Neuron (in vitro differentiated cells): ENCODE results near the gene YJEFN3.

Experiments used
- H2AFZ ChIP-seq: one replicate; pipeline ENCODE4 v1.6.1; 2013; ENCODE audit warnings: low read depth, mild to moderate bottlenecking, inconsistent platforms, low read length, moderate library complexity
- H3K27me3 ChIP-seq: one replicate; pipeline ENCODE4 v1.6.1; 2013; ENCODE audit warnings: low read length; ENCODE audit not compliant: insufficient read depth
- H3K36me3 ChIP-seq: one replicate; pipeline ENCODE4 v1.6.1; 2013; ENCODE audit warnings: low read length; ENCODE audit not compliant: insufficient read depth
- H3K4me1 ChIP-seq: one replicate; pipeline ENCODE4 v1.6.1; 2013; ENCODE audit warnings: low read length; ENCODE audit not compliant: insufficient read depth
- H3K4me3 ChIP-seq: 2 replicates; pipeline ENCODE4 v1.5.1; 2013; ENCODE audit warnings: mild to moderate bottlenecking, low read length, moderate library complexity
- H3K9me3 ChIP-seq: one replicate; pipeline ENCODE4 v1.6.1; 2013; ENCODE audit warnings: low read length

Gene YJEFN3

DNA sequence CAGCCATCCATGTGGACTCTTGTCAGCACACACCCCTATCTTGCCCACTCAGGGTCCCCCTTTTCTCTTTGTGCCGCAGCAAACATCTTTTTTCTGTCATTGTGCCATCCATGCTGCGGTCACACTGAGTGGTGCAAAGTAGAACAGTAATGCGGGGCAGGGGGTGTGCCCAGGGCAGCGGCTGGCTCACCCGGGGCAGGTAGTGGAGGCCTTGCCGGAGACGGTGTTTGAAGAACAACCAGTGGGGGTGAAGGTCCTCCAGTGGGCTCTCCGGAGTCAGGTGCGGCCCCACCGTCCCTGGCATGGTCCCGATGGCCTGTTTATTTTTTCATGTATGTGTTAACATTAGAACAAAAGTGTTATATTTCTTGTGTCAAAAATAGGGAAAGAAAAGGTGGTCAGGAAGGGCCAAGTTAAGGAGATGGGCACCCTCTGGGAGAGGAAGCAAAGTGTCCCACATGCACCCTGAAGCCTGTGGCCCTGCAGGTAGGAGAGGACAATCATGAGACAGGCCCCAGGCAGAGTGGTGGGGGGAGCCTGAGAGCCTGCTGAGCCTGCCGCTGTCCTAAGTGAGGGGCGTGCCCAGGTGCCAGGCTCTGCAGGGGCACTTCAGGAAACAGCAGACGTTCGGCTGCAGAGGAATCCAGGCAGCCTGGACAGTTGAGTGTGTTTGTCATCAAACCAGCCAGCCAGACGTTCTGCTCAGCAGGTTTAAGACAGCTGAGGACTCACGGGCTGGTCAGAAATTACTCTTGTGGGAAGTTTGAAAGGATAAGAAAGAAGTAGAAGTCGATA is 25.7 kb upstream of the YJEFN3 start:
- H3K4me1 ChIP-seq = no peaks in the 10 kb centered on the region
- peaks cover 97% of the 10 kb centered on the region for H3K36me3 ChIP-seq
- no peaks in the 10 kb centered on the region for H3K27me3 ChIP-seq
- H3K9me3 ChIP-seq = no peaks in the 10 kb centered on the region
- no peak overlapping the region for H2AFZ ChIP-seq
- H3K4me3 ChIP-seq = no peak overlapping the region

DNA sequence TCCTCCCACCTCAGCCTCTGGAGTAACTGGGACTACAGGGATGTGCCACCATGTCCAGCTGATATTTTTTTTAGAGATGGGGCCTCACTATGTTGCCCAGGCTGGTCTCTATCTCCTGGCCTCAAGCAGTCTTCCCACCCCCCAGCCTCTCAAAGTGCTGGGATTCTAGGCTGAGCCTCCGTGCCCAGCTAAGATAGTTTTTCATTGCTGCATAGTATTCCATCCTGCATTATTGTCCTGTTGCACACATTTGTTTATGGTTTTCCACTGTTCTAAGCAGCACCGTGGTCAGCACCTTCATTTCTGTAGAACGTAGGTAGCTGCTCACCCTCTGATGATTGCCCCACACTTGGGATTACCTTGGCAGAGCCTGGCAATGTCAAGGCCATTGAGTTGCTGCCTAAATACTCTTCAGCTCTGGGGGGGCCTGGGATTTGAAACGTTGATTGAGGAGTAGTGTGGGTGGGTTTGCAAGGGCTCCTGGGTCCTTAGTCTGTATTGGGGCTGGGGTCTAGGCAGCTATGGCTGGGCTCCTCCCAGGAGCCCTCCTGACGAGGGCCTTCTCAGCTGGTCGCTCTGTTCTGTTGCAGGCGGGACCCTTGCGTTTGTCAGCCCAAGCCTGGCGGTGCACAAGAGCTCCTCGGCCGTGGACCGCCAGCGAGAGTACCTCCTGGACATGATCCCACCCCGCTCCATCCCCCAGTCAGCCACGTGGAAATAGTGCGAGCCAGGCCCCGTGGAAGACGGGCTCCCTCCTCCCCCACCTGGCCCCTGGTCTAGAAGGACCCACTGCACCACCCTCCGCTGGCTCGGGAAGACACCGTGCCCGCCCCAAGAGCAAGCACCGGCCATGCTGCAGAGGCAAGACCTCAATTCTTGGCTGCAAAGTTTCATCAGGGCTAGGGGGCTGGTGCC is 23.7 kb upstream of the YJEFN3 start:
- Histone ChIP-seq H3K4me1 (peaks cover 3% of the 10 kb centered on the region), H3K9me3 (no peaks in the 10 kb centered on the region), H3K36me3 (peaks cover 80% of the 10 kb centered on the region), H3K27me3 (no peaks in the 10 kb centered on the region), H2AFZ (no peak overlapping the region), H3K4me3 (no peak overlapping the region)

DNA sequence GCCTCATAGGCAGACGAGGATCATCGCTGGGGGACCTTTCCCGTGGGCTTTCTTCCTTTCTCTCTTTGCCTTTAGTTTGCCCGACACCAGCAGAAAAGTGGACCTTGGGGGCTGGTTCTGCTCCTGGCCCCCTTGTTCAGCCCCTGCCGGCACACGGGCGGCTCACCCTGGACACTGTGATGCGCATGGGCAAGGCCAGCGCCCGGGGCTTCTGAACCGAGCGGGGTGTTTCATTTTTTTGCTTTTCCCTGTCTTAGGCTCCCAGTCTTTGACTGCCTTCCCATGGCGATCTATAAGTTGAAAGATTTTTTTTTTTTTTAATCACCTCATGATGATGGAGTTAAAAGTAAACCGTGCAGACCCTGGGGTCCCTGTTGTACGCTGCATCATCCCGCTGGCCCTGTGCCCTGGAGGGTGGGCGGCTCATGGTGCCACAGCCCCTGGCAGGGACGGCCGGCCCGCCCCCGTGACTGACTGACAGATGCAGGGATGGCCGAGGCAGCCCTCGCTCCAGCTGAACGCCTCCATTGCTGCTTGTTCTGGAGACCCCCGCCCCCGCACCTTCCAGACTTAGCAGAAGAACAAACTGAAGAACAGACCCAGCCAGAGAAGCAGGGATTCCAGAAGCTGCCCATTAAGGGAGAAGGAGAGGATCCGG is 22.9 kb upstream of the YJEFN3 start:
- H3K9me3 ChIP-seq = no peaks in the 10 kb centered on the region
- no peak overlapping the region for H2AFZ ChIP-seq
- no peak overlapping the region for H3K4me3 ChIP-seq
- peaks cover 73% of the 10 kb centered on the region for H3K36me3 ChIP-seq
- peaks cover 3% of the 10 kb centered on the region for H3K4me1 ChIP-seq
- H3K27me3 ChIP-seq = no peaks in the 10 kb centered on the region

DNA sequence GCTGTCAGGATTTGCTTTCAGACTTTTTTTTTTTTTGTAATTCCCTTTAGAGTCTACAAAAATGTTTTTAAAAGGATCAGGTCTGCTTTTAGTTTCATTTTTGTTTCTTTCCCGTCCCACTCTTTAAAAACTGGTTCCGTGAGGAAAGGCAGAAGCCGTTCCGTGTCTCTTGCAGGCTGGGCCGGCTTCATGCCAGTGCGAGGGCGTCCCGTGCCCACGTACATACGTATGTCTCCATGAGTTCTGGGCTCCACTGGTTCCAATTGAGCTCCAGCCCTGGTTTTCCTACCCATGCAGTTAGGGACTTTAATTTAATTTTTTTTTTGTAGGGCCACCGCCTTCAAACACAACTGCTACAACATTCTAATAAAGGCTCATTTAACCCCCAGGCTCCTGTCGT is 22.1 kb upstream of the YJEFN3 start:
- no peaks in the 10 kb centered on the region for H3K27me3 ChIP-seq
- H3K4me3 ChIP-seq = no peak overlapping the region
- peaks cover 3% of the 10 kb centered on the region for H3K4me1 ChIP-seq
- H2AFZ ChIP-seq = no peak overlapping the region
- H3K36me3 ChIP-seq = peaks cover 65% of the 10 kb centered on the region
- H3K9me3 ChIP-seq = no peaks in the 10 kb centered on the region

DNA sequence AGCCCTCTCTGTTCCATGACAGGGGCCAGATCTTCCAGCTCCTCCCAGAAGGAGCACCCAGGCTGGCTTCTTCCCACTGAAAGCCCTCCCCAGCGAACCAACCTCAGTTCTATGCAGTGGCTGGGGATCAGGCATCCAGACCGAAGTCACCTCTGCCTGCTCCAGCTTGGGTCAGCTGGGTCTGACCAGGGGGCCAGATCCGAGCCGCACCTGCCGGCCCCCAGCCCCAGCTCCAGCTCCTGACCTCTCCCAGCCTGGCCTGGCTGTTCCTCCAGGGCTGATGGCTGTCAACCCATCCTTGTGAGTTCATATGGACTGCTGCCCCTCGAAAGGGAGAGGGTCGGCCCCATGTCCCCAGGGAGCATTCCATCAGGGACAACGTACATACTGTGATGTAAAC is 21.4 kb upstream of the YJEFN3 start:
- no peak overlapping the region for H2AFZ ChIP-seq
- H3K36me3 ChIP-seq = peaks cover 57% of the 10 kb centered on the region
- H3K9me3 ChIP-seq = no peaks in the 10 kb centered on the region
- H3K27me3 ChIP-seq = no peaks in the 10 kb centered on the region
- peaks cover 3% of the 10 kb centered on the region for H3K4me1 ChIP-seq
- no peak overlapping the region for H3K4me3 ChIP-seq

DNA sequence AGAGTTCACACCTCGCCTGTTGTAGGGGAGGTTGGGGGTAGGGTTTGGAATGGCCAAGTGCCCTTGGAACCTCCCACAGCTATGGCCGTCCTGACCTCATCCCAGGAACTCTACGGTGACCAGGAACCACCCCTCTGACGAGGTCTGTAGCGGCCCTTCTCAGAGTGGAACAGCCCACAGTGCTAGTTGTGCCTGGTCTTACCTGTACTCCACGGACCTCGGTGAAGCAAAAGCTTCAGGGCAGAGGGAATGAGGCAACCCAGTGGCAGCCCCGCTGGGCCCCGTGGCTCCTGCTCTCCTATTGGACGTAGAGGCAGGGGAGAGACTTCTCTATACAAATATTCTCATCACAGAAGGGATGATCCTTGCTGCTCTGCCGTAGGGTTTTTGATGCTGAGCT is 20.5 kb upstream of the YJEFN3 start:
- peaks cover 3% of the 10 kb centered on the region for H3K4me1 ChIP-seq
- H2AFZ ChIP-seq = no peak overlapping the region
- peaks cover 48% of the 10 kb centered on the region for H3K36me3 ChIP-seq
- no peaks in the 10 kb centered on the region for H3K9me3 ChIP-seq
- H3K4me3 ChIP-seq = no peak overlapping the region
- H3K27me3 ChIP-seq = no peaks in the 10 kb centered on the region

DNA sequence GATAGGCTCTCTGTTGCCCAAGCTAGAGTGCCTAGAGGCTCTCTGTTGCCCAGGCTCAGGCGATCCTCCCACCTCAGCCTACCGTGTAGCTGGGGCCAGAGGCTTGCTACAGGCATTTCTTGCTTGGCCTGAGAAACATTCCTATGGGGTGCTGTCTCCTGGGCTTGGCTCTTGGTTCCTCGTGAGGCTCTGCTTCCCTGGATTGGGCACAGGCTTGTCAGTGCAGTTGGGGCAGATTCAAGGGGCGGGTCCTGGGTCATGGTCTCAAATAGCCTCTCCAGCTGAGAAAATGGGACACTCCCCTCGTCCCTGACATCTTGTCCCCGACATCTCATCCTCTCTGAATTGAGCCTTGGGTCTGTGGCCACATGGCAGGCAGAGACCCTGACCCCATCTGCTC is 18.3 kb upstream of the YJEFN3 start:
- H3K4me1 ChIP-seq = peaks cover 6% of the 10 kb centered on the region
- peaks cover 3% of the 10 kb centered on the region for H3K9me3 ChIP-seq
- H3K4me3 ChIP-seq = no peak overlapping the region
- no peak overlapping the region for H2AFZ ChIP-seq
- H3K36me3 ChIP-seq = peaks cover 28% of the 10 kb centered on the region
- H3K27me3 ChIP-seq = no peaks in the 10 kb centered on the region

DNA sequence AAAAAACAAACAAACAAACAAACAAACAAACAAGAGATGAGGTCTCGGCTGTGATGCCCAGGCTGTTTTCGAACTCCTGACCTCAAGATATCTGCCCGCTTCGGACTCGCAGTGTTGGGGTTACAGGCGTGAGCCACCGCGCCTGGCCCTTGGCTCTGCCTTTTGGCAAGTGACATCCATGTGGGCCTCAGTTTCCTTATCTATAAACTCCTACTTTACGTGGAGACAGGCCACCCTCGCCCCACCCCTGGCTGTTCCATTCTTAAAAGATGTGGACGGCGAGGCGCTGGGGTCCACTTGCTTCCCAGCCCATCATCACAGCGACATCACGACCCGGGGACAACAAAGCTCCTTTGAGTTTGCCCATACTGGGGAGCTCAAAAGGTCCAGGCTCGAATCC is 15.0 kb upstream of the YJEFN3 start:
- Histone ChIP-seq H3K9me3 (peaks cover 3% of the 10 kb centered on the region), H3K36me3 (peaks cover 5% of the 10 kb centered on the region), H3K27me3 (no peaks in the 10 kb centered on the region), H3K4me1 (peaks cover 14% of the 10 kb centered on the region), H3K4me3 (no peak overlapping the region), H2AFZ (no peak overlapping the region)

DNA sequence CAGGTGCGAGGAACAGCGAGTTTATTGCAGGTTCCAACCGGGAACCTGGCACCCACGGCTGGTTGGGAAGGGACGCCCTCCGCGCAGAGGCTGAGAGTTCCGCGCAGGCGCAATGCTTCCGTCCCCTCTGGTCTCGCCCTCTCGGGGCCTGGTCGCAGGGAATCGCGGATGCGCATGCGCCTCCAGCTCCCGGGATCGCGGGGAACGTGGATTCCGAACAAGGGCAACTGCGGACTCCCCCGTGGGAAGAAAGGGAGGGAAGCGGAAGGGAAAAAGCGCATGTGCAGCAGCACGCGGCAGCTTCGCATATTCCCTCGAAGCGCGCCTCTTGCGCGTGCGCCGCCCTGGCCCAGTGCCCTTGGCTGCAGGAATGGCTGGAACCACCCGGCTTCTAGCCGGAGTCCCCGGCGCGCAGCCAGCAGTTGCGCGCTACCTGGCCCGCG is 14.5 kb upstream of the YJEFN3 start:
- Histone ChIP-seq H3K9me3 (peaks cover 3% of the 10 kb centered on the region), H3K4me1 (peaks cover 12% of the 10 kb centered on the region), H3K36me3 (peaks cover 7% of the 10 kb centered on the region), H2AFZ (no peak overlapping the region), H3K27me3 (no peaks in the 10 kb centered on the region), H3K4me3 (no peak overlapping the region)

DNA sequence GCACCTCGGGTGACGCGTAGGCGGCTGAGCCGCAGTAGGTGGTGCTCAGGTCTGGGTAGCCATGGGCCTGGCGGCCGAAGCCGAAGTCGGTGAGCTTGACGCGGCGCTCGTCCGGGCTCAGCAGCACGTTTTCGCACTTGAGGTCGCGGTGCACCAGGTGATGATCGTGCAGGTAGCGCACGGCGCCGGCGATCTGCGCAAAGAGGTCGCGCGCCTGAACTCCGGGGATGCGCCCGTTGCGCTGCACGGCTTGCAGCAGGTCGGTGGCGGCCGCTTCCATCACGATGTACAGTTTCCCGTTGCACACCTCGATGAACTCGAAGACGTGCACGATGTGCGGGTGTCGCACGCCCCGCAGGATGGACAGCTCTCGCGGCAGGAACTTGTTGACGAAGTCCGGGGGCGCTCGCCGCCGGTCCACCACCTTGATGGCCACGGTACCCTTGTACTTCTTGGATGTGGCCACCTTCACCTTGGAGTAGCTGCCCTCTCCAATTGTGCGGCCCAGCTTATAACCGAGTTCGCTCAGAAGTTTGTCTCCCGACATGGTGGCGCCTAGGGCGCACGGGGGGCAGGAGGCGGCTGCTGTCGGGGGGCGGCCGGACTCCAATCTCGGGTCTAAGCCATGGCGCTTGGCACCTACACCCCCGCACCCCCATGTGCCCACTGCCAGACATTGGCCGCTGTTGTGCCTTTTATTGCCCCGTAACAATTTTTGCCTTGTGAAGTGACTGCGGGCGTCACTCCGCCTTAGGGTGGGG is 13.7 kb upstream of the YJEFN3 start, which contains the start of gene TSSK6:
TSSK6 (minus strand) TSS at position 668 of the 761 bp plus-strand sequence; CDS start at position 547, 121 bp downstream.
- peak within 1 kb of the TSS; percentile 75 for H2AFZ ChIP-seq
- peaks cover 12% of the 10 kb centered on the region for H3K4me1 ChIP-seq
- H3K36me3 ChIP-seq = peaks cover 15% of the 10 kb centered on the region

DNA sequence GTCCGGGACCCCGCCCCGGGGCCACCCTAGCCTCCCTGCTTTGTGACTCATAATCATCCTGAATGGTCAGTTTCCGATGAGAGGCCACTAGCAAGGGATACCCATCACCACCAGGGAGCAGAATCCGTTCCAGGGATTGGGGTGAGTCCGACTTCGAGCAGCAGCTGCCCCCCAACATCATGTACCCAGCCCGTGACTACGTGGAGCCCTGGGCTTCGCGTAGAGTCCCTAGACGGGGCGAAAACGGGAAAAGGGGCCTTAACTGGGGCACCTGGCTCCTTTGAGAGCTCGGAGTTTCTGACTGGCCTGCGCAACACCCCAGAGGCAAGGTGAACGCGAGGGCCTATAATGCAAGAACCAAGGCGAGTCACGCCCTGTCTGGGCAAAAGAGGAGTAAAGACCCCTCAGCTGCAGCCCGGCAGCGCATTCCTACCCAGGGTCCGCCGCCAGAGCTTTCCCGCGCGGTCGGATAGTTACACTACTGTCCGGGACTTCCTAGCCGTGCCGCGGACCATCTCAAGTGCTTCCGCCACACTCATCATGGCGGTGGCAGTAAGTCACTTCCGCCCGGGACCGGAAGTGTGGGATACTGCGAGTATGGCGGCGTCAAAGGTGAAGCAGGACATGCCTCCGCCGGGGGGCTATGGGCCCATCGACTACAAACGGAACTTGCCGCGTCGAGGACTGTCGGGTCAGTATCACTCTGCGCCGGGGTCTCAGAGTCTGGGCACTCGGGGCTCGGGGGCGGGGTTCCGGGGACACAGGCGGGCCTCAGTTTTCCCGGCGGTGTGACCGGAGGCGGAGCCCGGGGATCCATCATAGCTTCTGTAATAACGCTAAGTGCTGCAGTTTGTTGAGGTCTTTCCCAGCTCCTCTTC is 12.8 kb upstream of the YJEFN3 start, which contains the start of gene NDUFA13:
NDUFA13 (plus strand) TSS at position 584 of the 878 bp plus-strand sequence; CDS start at position 598, 14 bp downstream.
- Histone ChIP-seq H3K27me3 (no peaks in the 10 kb centered on the region), H3K36me3 (peaks cover 21% of the 10 kb centered on the region), H3K4me3 (peak within 1 kb of the TSS; percentile 94), H2AFZ (peak within 1 kb of the TSS; percentile 75), H3K9me3 (peaks cover 6% of the 10 kb centered on the region), H3K4me1 (peaks cover 12% of the 10 kb centered on the region)

More for the DNA sequence above, 13.7 kb upstream of the YJEFN3 start, which contains the start of gene TSSK6:
- peak within 1 kb of the TSS; percentile 94 for H3K4me3 ChIP-seq
- H3K27me3 ChIP-seq = no peaks in the 10 kb centered on the region
- H3K9me3 ChIP-seq = peaks cover 6% of the 10 kb centered on the region
